GM19351 (cell line): Measurements from ENCODE around the gene MRPL32.

Experiments used
- ATAC-seq: cut with Tn5 transposase; IDR thresholded peaks from one replicate; pipeline ENCODE4 v1.9.1; 2021; ENCODE audit warnings: mild to moderate bottlenecking, moderate library complexity; ENCODE audit not compliant: unreplicated experiment

The MRPL32 gene

GRCh38 chr7:42925630-42926029, 6.5 kb upstream of the MRPL32 start:
- ATAC-seq, result no peak

- ATAC-seq, result no peak
These were observed 6.0 kb upstream of the MRPL32 start for GRCh38 chr7:42926204-42926603.

- no peak for ATAC-seq
These were observed 3.4 kb upstream of the MRPL32 start for GRCh38 chr7:42928754-42929153.

- ATAC-seq, result no peak
These were observed 2.7 kb upstream of the MRPL32 start for GRCh38 chr7:42929449-42929848.

- ATAC-seq, result no peak
These were observed 1.3 kb upstream of the MRPL32 start for GRCh38 chr7:42930889-42931288.

- ATAC-seq, result no peak
These were observed 736 bp upstream of the MRPL32 start for GRCh38 chr7:42931447-42931833.

GRCh38 chr7:42932811-42933591, 825 bp downstream of the MRPL32 start:
- peak; percentile 17 for ATAC-seq

GRCh38 chr7:42934291-42934690, 2.1 kb downstream of the MRPL32 start:
- no peak for ATAC-seq

- ATAC-seq, result no peak
These were observed 3.7 kb downstream of the MRPL32 start for GRCh38 chr7:42935861-42936260.

- ATAC-seq, result peak; percentile 48
These were observed 7.5 kb downstream of the MRPL32 start for GRCh38 chr7:42939457-42940240.

- peak; percentile 62 for ATAC-seq
These were observed 9.0 kb downstream of the MRPL32 start for GRCh38 chr7:42940985-42941847.

- peak; percentile 64 for ATAC-seq
These were observed 13.8 kb downstream of the MRPL32 start for GRCh38 chr7:42945821-42946626.

GRCh38 chr7:42946627-42946950, 14.4 kb downstream of the MRPL32 start:
- ATAC-seq, result no peak

GRCh38 chr7:42947521-42947920, 15.3 kb downstream of the MRPL32 start:
- ATAC-seq, result no peak

GRCh38 chr7:42950417-42950816, 18.2 kb downstream of the MRPL32 start:
- ATAC-seq, result no peak

- ATAC-seq, result no peak
These were observed 20.2 kb downstream of the MRPL32 start for GRCh38 chr7:42952328-42952727.

GRCh38 chr7:42953994-42954393, 21.8 kb downstream of the MRPL32 start:
- no peak for ATAC-seq

- no peak for ATAC-seq
These were observed 23.9 kb downstream of the MRPL32 start for GRCh38 chr7:42956062-42956461.

- no peak for ATAC-seq
These were observed 27.4 kb downstream of the MRPL32 start for GRCh38 chr7:42959549-42959948.

GRCh38 chr7:42960762-42961161, 28.6 kb downstream of the MRPL32 start:
- ATAC-seq, result no peak

- ATAC-seq, result no peak
These were observed 29.0 kb downstream of the MRPL32 start for GRCh38 chr7:42961170-42961569.
